ENCODE measurements around the gene SCML1. TPM values are rescaled to one million over a fixed set of nuclear protein-coding genes. Genes with fewer than 3 reads are reported as not detected.

Gene SCML1
- total RNA-seq, 2 donors from 2014 or later, result 11.7 to 21.4 TPM

DNA sequence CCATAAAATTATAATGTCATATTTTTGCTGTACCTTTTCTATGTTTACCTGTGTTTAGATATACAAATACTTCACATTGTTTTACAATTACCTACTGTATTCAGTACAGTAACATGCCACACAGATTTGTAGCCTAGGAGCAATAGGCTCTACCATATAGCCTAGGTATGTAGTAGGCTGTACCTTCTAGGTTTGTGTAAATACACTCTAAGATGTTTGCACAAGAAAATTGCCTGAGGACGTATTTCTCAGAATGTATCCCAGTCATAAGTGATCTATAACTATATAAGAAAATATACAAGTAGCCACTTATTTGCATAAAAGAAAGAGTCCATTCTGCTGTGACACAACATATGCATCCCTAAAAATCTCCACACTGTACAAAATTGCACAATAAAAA lies 36.3 kb upstream of the SCML1 start:
- no peaks in the 10 kb centered on the region for H3K4me1 ChIP-seq
- no peaks in the 10 kb centered on the region for H3K36me3 ChIP-seq
- TF ChIP-seq, protein P1, sequence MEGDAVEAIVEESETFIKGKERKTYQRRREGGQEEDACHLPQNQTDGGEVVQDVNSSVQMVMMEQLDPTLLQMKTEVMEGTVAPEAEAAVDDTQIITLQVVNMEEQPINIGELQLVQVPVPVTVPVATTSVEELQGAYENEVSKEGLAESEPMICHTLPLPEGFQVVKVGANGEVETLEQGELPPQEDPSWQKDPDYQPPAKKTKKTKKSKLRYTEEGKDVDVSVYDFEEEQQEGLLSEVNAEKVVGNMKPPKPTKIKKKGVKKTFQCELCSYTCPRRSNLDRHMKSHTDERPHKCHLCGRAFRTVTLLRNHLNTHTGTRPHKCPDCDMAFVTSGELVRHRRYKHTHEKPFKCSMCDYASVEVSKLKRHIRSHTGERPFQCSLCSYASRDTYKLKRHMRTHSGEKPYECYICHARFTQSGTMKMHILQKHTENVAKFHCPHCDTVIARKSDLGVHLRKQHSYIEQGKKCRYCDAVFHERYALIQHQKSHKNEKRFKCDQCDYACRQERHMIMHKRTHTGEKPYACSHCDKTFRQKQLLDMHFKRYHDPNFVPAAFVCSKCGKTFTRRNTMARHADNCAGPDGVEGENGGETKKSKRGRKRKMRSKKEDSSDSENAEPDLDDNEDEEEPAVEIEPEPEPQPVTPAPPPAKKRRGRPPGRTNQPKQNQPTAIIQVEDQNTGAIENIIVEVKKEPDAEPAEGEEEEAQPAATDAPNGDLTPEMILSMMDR (IDR thresholded peaks at IDR 0.05), result no peak
- intact Hi-C loops (cut with DNase I), result no loop called here
- no peak overlapping the region for H3K27ac ChIP-seq
- H3K27me3 ChIP-seq, result no peaks in the 10 kb centered on the region
- no peak overlapping the region for H3K9ac ChIP-seq (ENCODE audit: low read depth in 2 of 2, low read length in 2 of 2)
- H3K9me3 ChIP-seq, result no peaks in the 10 kb centered on the region
- DNase-seq, result no peak
- H3K4me3 ChIP-seq, result no peak overlapping the region

- Histone ChIP-seq H3K36me3 (no peaks in the 10 kb centered on the region), H3K9me3 (no peaks in the 10 kb centered on the region), H3K9ac (ENCODE audit: low read depth in 2 of 2, low read length in 2 of 2) (no peak overlapping the region), H3K27ac (no peak overlapping the region), H3K4me3 (no peak overlapping the region), H3K4me1 (no peaks in the 10 kb centered on the region), H3K27me3 (no peaks in the 10 kb centered on the region)
- TF ChIP-seq, protein P1 (IDR thresholded peaks at IDR 0.05), result no peak
- no peak for DNase-seq
- intact Hi-C loops (cut with DNase I), result no loop called here
Measured at GRCh38 chrX:17703201-17703600, 34.1 kb upstream of the SCML1 start.

DNA sequence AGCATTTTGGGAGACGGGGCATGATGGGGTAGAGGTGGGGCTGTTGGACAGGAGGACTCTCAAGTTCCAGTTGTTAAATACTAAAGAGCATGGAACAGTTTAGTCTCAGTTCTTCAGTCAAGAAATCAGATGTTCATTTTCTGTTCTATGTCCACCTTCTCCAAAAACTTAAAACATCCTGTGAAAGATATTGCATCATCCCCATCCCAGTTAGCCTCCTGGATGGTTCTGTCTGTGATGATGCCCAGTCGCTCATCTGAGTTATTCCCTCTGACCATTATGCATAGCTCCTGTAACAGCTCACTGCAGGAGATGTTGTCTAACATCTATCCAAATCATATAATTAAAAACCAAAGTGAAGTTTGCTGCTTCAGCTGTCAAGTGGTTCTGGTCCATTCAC lies 32.1 kb upstream of the SCML1 start:
- H3K4me1 ChIP-seq, result no peaks in the 10 kb centered on the region
- H3K27ac ChIP-seq, result no peak overlapping the region
- H3K4me3 ChIP-seq, result no peak overlapping the region
- TF ChIP-seq, protein P1 (IDR thresholded peaks at IDR 0.05), result no peak
- no peaks in the 10 kb centered on the region for H3K9me3 ChIP-seq
- intact Hi-C loops (cut with DNase I), result no loop called here
- no peak for DNase-seq
- peaks cover 6% of the 10 kb centered on the region for H3K27me3 ChIP-seq
- H3K36me3 ChIP-seq, result no peaks in the 10 kb centered on the region
- no peak overlapping the region for H3K9ac ChIP-seq (ENCODE audit: low read depth in 2 of 2, low read length in 2 of 2)

DNA sequence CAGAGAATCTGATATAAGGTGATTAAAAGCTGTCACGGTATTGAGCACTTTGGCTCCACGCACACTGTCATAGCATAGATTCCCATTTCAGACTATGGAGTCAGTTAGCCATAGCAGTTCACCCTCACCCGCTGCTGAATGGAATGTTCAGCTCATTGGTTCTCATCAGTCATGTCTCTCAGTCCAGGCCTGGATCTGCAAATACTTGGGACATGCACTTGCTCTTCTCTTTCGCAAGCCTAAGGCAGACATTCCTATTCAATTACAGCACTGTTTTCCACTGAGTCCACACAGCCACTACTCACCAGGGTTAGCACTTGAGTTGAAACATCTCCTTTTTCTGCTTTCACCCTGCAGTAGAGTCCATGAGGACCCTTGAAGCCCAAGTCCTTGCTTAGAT lies 30.6 kb upstream of the SCML1 start:
- Histone ChIP-seq H3K36me3 (no peaks in the 10 kb centered on the region), H3K27me3 (peaks cover 6% of the 10 kb centered on the region), H3K4me1 (no peaks in the 10 kb centered on the region), H3K9ac (ENCODE audit: low read depth in 2 of 2, low read length in 2 of 2) (no peak overlapping the region), H3K27ac (no peak overlapping the region), H3K9me3 (no peaks in the 10 kb centered on the region), H3K4me3 (no peak overlapping the region)
- intact Hi-C loops (cut with DNase I), result no loop called here
- DNase-seq, result no peak
- TF ChIP-seq, protein P1 (IDR thresholded peaks at IDR 0.05), result no peak

GRCh38 chrX:17707731-17708130 lies 29.6 kb upstream of the SCML1 start:
- Histone ChIP-seq H3K4me3 (no peak overlapping the region), H3K27ac (no peak overlapping the region), H3K9ac (ENCODE audit: low read depth in 2 of 2, low read length in 2 of 2) (no peak overlapping the region), H3K9me3 (no peaks in the 10 kb centered on the region), H3K4me1 (no peaks in the 10 kb centered on the region), H3K27me3 (peaks cover 6% of the 10 kb centered on the region), H3K36me3 (no peaks in the 10 kb centered on the region)
- intact Hi-C loops (cut with DNase I), result no loop called here
- TF ChIP-seq, protein P1 (IDR thresholded peaks at IDR 0.05), result no peak
- no peak for DNase-seq

- DNase-seq, result no peak
- no peaks in the 10 kb centered on the region for H3K9me3 ChIP-seq
- no peaks in the 10 kb centered on the region for H3K4me1 ChIP-seq
- TF ChIP-seq, protein P1 (IDR thresholded peaks at IDR 0.05), result no peak
- no peak overlapping the region for H3K9ac ChIP-seq (ENCODE audit: low read depth in 2 of 2, low read length in 2 of 2)
- intact Hi-C loops (cut with DNase I), result no loop called here
- H3K36me3 ChIP-seq, result no peaks in the 10 kb centered on the region
- H3K27me3 ChIP-seq, result peaks cover 6% of the 10 kb centered on the region
- no peak overlapping the region for H3K4me3 ChIP-seq
- H3K27ac ChIP-seq, result no peak overlapping the region
Measured at GRCh38 chrX:17710871-17711301, 26.4 kb upstream of the SCML1 start.
